Urothelium cell line (cell line): ENCODE measurements around the gene PIP5KL1.
A peak's percentile ranks its signal among the peaks of the same experiment; 100 is the strongest.

Experiments used
- DNase-seq: peaks from one replicate; pipeline ENCODE4 v3.0.0; 2011; ENCODE audit warnings: low spot score, mixed read lengths
- FAIRE-seq: peaks from 2 replicates; lab custom pipeline; 2011; peaks lifted over from hg19 to GRCh38; lab: Jason Lieb, UNC

The PIP5KL1 gene

DNA sequence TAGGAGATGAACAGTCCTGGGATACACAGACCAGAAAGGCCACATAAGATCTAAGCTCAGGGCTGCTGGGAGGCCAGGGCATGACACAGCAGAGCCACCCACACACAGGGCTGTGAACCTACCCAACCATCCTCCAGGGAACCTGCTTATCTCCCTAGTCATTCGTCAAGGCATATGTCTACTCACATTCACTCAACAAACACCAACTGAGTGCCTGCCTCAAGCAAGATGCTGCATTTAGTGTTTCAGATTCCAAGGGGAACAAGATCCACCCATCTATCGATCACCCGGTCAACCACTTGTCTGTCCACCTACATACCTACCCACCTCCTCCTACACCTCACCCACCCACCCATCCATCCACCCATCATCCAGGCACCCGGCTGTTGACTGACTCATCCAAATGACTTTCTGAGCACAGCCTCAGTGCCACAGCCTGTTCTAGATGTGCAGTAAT is 5.2 kb upstream of the PIP5KL1 start:
- FAIRE-seq: no peak
- no peak for DNase-seq

DNA sequence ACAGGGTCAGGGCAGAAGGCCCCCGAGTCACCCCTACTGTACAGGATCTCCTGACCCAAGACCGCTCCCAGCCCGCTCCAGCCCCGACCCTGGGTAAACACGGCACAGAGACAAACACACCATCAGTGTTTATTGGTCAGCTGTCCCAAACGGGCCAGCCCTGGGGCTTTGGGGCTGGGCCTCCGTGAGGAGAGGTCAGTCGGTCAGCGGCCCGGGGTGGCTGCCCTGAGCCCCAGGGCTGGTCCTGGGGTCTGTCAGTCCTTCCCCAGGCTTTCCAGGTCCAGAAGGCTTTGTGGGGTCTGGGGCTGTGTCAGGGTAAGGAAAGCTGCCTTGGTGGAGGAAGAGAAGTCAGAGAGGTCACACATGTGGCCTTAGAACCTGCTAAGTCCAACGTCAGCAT is 4.4 kb upstream of the PIP5KL1 start:
- no peak for DNase-seq
- no peak for FAIRE-seq

DNA sequence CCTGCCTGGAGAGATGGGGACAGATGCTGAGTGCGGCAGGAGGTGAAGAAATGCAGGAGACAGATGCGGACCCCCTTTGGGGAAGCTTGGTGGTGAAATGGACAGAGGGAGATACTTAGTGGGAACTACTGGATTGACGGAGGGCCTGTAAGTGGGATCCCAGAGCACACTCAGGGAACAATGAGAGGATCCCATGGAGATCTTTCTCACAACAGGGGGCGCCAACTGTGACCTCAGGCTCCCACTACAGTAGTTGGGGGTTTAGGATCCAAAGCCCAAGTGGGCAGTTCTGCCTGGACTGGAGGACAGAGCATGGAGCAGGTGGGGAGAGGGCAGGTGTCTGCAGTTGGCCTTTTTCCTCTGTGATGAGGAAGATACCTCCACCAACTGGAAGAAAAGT is 3.7 kb upstream of the PIP5KL1 start:
- DNase-seq (no peak), FAIRE-seq (no peak)

DNA sequence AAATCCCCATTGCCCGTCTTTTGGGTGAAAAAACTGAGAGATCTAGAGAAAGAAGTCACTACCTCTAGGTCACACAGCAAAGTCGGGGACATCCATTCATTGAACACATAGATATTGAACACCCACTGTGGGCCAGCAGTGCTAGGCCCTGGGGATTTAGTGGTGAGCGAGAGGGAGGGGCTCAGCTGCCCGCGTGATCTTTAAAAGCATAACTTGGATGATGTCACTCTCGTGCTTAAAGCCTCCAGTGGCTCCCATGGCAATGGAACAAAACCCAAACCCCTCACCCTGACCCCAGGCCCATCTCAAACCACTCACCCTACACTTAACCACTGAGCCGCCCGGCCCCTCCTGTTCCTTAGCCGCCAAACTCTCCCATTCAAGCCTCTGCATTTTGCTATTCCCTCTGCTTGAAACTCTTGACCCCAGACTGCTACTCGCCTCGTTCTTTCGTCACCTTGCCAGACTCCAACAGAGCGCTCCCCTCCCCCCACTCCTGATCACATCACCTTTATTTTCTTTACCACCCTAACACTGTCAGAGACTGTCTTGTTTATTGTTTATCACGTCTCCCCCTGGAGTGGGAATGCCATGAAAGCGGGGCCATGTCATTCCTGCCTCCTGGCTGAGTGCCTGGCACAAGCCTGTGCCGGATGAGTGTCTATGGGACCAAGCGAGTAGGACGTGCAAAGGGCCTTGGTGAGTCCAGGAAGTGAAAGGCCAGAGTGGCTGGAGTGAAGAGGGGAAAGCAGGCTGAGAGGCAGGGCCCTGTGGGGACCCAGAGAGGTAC is 710 bp upstream of the PIP5KL1 start:
- FAIRE-seq (peak; percentile 40), DNase-seq (peak; percentile 50)

DNA sequence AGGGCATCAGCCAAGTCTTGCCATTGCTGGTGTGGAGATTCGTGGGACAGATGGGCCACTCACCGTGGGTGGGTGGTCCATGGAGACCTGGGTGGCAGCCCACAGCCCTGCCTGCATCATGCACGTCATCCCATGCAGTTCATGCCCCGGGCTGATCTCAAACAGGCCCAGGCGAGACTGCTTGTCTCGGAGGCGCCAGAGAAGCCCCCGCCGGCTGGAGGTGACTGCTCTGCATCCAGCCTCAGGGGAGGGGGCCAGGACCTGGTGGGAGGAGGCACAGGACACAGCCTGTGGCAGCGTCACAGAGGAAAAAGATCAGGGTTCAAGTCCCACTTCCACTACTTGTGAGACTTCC is 975 bp downstream of the PIP5KL1 start:
- no peak for DNase-seq
- no peak for FAIRE-seq

DNA sequence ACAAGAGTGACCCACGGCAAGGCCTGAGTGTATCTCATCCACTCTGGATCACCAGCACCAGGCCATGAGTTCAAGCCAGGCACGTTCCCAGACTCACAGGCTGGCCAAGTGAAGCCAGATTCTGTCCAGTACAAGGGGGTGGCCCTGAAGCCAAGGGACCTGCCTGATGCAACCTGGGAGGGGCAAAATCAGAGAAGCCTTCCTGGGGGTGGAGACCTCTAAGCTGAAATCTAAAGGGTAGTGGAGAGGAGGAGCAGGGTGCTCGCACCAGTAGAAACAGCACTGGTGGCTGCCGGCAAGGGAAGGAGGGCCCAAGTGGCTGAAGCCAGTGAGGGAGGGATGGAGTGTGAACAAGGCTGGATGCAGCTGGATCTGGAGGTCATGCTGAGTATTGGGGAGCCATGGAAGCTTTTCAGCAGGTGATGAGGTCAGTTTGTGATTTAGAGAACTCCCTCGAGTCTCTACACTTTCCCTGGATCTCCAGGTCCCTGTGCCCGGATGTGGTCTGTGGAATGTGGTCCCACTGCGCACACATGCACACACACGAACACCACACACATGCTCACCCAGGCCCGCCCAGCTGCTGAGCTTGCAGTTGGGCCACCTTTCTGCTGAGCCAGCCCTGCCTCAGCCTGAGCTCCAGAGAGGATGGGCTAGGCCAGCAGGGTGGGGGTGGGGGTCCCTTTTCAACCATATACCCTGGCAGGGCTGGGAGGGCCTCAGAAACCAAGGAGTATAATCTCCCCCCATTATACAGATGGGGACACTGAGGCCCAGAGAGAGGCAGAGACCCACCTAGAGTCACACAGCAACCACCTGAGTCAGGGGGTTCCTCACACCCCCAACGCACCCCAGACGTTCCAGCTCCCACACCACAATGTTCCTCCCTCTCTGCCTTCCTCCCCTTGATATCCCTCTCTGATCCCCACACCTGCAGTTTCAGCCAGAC is 1.6 kb downstream of the PIP5KL1 start:
- DNase-seq (no peak), FAIRE-seq (no peak)

DNA sequence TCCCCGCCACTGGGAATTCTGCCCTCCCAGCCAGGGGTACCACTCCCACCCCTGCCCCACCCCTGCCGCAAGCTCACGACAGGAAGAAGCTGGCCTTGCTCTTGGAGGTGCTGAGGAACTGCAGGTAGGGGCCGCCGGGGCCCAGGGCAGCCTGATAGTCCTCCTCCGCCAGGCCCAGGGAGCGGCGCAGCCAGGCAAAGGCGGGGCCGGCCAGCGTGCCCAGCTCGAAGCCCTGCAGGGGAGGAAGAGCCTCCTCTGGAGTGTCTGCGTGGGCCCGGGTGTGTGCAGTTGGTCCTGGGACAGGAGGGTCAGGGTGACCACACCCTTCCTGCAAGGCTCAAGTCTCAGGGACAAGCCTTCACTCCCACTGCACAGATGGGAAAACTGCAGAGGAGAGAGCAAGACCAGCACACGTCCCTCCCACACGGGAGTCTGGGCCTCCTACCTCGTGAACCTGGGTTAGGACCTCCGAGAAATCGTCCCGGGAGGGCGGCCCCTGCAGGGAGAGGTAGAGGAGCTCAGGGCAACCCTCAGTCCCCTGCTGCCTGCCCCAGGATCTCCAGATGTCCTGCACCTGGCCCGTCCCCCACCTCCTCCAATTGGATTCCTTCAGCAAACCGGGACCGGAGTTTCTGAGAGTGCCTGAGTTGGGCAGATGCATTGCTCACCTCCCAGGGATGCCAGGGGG is 2.4 kb downstream of the PIP5KL1 start:
- DNase-seq: no peak
- FAIRE-seq: no peak

DNA sequence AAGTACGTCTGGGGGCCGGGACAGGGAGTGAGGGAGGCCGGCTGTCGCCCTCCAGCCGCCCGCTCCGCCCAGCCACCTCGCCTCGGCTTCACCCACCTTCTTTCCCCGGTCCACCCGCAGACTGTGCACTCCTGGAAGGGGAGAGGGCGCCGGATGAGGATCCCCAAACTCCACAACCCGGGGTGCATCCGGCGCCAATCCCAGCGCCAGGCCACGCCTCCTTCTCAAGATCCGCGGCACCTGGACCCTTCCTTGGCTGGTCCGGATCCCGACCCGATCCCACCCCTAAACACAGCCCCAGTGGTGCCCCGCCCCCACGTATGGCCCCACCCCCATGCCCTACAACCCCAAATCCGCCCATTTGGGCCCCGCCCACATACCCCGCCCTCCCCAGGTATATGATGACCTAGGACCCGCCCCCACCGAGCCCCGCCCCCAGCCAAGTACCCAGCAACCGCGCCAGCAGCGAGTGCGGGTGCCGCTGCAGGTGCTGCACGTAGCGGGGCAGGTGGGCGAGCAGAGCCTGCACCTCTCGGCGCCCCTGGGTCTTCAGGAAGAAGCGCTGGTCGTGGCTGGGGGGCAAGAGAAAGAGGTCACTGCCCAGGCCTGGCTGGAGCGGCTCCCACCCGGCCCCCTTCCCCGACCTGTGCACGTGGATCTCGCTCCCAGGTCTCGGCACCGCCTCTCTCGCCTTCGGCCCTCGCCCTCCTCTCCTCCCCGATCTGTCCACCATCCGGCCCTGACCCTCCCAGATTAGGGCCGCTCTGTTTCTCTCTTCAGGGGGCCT is 3.2 kb downstream of the PIP5KL1 start:
- DNase-seq (no peak), FAIRE-seq (no peak)

DNA sequence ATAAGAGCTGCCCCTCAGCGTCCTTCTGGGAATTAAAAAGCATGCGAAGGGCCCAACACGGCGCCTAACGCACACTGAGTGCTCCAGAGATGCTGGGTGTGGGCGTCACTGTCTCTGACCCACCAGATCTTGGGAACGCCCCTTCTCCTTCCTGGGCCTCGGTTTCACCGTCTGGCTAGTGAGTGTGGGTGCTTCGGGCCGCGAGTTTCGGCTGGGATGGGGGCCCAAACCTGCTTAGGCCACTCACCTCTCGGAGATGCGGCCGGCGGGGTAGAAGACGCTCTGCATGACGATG is 3.7 kb downstream of the PIP5KL1 start:
- DNase-seq (no peak), FAIRE-seq (no peak)

DNA sequence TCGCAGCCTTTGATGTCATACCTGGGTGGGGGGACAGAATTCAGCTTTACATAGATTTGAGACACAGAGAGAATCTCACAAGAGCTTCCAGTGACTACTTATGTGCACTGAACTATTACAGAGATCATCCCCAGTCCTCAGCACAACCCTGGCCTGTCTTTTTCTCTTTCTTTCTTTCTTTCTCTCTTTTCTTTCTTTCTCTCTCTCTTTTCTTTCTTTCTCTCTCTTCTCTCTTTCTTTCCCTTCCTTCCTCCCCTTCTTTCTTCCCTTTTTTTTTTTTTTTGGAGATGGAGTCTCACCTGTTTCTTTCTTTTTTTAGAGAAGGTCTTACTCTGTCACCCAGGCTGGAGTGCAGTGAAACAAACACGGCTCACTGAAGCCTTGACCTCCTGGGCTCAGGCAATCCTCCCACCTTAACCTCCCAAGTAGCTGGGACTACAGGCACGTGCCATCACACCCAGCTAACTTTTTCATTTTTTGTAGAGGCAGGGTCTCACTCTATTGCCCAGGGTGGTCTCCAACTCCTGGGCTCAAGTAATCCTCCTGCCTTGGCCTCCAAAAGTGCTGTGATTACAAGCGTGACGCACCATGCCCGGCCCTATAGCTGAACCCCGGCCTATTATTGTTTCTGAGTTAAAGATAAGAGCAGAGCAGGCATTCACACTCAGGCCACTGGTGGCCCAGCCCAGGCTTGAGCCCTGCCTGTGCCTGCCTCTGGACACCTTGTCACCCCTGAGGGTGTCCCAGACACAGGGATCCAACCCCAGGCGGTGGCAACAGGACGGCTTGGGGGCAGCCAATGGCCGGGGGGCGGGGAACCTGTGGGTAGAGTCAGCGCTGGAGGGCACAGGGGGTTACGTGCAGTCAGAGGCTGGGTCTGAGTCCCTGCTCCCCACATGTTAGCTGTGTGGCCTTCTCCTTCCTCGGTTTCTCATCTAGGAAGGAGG is 4.3 kb downstream of the PIP5KL1 start:
- no peak for DNase-seq
- FAIRE-seq: no peak

DNA sequence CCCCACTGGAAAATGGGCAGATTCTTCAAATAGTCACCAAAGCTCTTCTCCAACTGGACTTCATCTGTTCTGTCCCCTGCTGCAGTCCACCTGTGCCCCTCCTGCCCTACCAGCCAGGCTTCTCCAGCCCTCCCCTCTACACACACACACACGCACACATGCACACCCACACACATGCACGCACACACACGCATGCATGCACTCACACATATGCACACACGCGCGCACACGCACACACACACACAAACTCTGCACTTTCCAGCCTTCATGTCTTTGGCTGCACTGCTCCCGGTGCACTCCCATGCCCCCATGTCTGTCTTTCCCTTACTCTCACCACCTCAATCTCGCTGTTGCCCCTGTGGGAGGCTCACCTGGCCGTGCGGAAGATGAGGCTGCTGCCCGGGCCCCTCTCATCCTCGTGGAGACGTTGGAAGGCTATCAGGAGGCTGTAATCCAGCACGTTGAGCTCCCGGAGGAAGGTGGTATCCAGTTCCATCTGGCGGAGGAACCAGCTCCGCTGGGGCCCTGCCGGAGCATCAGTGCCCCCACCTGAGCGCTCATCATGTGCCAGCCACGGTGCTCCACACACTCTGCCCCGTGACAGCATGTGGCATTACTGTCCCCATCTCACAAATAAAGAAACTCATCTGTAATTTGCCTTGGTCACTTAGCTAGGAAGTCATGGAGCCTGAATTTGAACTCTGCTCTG is 5.7 kb downstream of the PIP5KL1 start:
- DNase-seq (no peak), FAIRE-seq (no peak)

DNA sequence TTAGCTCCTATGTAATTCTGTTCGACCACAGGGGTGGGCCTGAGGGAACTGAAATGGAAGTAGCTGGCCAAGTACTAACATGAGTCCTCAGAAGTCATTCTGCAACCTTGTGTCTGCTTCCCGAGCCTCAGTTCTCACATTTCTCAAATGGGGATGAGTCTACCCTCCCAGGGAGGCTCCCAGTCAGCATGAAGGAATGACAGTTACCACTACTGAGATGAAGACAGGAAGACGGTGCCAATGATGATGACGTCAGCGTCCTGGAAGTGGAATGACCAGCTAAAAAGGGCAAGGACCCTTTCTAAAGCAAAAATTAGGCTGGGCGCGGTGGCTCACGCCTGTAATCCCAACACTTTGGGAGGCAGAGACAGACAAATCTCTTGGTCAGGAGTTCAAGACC is 6.8 kb downstream of the PIP5KL1 start:
- FAIRE-seq: no peak
- peak; percentile 66 for DNase-seq

DNA sequence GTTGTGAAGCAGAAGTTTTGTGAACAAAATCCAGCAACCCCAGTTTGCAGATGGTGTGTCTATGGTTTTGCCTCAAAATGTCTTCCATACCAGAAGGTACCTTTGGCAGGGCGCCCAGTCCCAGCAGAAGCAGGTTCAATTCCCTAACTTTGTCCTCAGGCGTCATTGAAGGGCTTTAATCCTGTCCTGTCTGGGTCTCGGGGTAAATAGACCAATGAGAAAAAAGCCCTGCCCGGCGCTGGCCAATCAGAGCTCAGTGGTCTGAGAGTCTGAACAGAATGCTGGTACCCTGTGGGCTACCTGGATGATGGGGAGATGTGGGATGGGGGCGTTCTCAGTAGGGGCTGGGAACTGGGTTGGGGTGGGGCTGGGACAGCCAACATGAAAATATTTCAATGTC is 7.5 kb downstream of the PIP5KL1 start:
- DNase-seq (no peak), FAIRE-seq (no peak)

DNA sequence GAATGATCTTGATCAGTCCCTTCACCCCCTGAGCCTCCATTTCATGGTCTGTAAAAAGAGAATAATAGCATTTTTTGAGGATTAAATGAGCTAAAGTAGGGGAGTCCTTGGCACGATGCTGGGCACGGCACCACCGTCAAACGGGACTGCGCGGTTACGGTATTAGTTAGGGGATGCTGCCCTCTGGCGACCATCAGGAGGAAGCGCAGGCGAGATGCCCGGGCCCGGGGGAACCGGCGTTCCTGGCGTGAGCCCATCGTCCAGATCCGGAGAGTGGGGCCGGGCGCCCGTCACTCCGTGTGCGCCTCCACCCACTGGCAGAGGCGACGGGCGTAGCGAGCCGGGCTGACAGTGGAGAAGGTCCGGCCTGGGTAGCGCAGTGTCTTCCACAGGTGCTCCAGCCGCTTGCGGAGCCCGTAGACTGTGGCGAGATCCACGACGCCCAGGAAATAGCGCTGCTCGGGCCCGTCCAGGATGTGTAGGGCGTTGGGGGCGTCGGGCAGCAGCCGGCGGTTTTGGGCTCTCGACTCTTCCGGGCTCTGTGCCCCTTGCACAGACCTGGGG is 8.9 kb downstream of the PIP5KL1 start:
- peak; percentile 62 for FAIRE-seq

DNA sequence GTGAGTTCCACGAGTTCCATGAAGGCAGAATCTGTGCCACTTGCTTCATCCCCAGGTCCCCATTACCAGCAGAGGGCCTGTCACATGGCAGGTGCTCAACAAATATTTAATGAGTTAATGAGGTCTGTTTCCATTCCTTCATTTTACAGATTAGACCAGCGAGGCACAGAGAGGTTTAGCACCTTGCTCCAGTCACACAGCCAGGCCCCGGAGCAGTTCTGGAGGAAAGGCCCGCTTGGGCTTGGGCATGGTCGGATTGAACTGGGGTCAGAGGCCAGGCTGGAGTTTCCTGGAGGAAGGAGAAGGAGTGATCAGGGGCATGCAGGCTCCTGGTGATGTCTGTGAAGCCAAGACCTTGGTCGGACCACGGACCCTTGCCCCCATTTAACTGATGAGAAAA is 9.8 kb downstream of the PIP5KL1 start:
- FAIRE-seq (no peak), DNase-seq (no peak)

More for the DNA sequence above, 8.9 kb downstream of the PIP5KL1 start:
- DNase-seq: peak; percentile 74

DNA sequence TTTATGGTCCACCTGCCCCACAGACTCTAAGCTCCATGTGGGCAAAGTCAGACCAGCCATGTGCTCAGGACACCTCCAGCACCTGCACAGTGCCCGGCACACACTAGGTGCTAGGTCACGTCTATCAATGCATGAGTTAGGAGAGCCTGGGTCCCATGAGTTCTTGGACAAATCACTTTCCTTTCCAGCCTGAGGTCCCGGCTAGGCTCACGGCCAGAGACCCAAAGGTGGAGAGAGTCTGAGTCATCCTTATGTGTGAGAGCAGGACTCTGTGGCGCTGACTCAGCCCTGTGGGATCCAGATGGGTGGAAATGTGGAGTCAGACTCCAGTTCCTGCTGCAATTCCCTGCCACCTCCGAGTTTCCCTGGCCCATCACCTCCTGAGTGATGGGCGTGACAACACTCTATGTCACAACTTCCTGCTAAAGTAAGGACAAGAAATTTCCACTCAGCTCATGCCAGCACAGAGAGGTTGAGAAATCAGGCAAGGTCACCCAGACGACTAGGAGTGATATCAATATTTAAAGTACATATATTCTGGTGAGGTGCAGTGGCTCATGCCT is 11.2 kb downstream of the PIP5KL1 start:
- FAIRE-seq (no peak), DNase-seq (peak; percentile 92)

DNA sequence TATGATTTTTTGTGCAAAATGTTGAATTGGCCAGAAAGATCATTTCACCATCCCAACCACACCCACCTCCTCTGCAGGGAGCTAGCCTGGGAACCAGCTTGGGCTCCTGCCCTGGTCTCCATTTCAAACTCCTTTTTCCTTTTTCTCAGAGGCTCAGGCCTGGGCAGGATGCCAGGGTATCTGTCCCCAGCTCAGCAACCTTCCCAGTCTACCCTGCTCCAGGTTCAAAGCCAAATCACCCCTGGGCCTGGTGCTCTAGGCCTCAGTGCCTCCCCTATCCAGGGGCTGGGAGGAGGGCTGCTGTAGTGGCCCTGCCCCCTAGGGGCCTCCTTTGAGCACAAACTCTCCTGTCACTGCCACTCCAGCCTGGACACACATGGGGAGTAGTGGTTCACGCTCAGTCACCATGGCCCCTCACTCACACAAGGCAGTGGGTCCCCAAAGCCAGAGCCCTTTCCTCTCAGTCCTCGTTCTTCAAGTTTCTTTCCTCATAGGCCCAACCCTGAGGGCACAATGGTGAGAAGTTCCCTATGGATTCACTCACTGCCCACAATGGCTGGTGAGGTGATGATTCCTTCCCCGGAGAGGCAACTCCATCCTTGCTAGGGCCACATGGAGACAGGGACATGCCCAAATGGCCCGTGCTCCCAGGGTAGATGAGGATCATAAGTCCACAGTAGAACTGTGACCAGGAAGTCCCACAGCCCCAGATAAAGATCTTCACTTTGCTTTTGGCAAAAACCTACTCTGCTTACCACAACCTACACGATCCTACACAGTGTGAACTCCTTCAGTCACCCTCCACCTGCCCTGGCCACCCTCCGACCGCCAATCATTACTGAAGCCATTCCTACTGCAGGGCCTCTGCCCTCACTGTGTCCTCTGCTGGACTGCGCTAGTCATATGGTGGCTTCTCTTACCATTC is 12.1 kb downstream of the PIP5KL1 start:
- DNase-seq: no peak
- FAIRE-seq: no peak
